H1 (cell line): ENCODE measurements around the gene SKIDA1. TPM values are rescaled to one million over a fixed set of nuclear protein-coding genes. Genes with fewer than 3 reads are reported as not detected.
A peak's percentile ranks its signal among the peaks of the same experiment; 100 is the strongest.

ENCODE experiments used
- BCL11A ChIP-seq, 2 experiments: IDR thresholded peaks; one replicate each; pipeline ENCODE4 v1.6.1; 2011; ENCODE audit warnings: low read depth in 2 of 2, low read length in 2 of 2, mild to moderate bottlenecking in 2 of 2
- CREB1 ChIP-seq: IDR thresholded peaks from 2 replicates; pipeline ENCODE4 v1.6.1; 2012; ENCODE audit warnings: inconsistent platforms
- EGR1 ChIP-seq: IDR thresholded peaks from 2 replicates; pipeline ENCODE4 v1.6.1; 2011; ENCODE audit warnings: low read depth, low read length, borderline replicate concordance
- FOSL1 ChIP-seq: IDR thresholded peaks from 2 replicates; pipeline ENCODE4 v1.6.1; 2011; ENCODE audit warnings: mild to moderate bottlenecking, low read depth, low read length, moderate library complexity; ENCODE audit not compliant: insufficient read depth
- HDAC6 ChIP-seq: IDR thresholded peaks from one replicate; pipeline ENCODE4 v1.7.1; 2012; ENCODE audit warnings: low read depth, mild to moderate bottlenecking, inconsistent platforms, low read length, moderate library complexity
- KDM4A ChIP-seq: IDR thresholded peaks from one replicate; pipeline ENCODE4 v1.7.1; 2012; ENCODE audit warnings: low read depth, mild to moderate bottlenecking, moderate library complexity, low read length, inconsistent platforms; ENCODE audit not compliant: severe bottlenecking
- POLR2A ChIP-seq, 2 experiments: IDR thresholded peaks; 1 replicate in 1 of 2; 2 replicates in 1 of 2; pipeline ENCODE4 v1.6.1; 2011; ENCODE audit warnings: low read depth in 2 of 2, low read length in 2 of 2, mild to moderate bottlenecking in 2 of 2; ENCODE audit errors: control extremely low read depth in 1 of 2
- RAD21 ChIP-seq, 2 experiments: IDR thresholded peaks in 1 of 2; conservative IDR thresholded peaks in 1 of 2; 2 replicates each; pipeline ENCODE4 v1.6.1; 2011; ENCODE audit warnings: low read depth in 2 of 2, low read length in 2 of 2, improper control_type of control experiment in 1 of 2, inconsistent platforms in 1 of 2, mild to moderate bottlenecking in 1 of 2, moderate library complexity in 1 of 2
- SIRT6 ChIP-seq: IDR thresholded peaks from one replicate; pipeline ENCODE4 v1.7.1; 2012; ENCODE audit warnings: low read length, inconsistent platforms
- SP4 ChIP-seq: IDR thresholded peaks from 2 replicates; pipeline ENCODE4 v1.6.1; 2012; ENCODE audit warnings: low read length, inconsistent platforms
- polyA plus RNA-seq, 7 experiments: library from polyadenylated mRNA; depleted of rRNA in 3 of 7; stranded (reverse) in 5 of 7; unstranded in 2 of 7; fragments of >200 nt in 5 of 7; fragments of 200-250 nt in 2 of 7; gene quantifications; 1 replicate in 5 of 7; 2 replicates in 1 of 7; 4 replicates in 1 of 7; pipeline versions ENCODE4 v1.2.1 to v1.2.3, GENCODE V29; 2011 to 2013; ENCODE audit warnings: missing spikeins in 2 of 7, mixed read lengths in 2 of 7
- total RNA-seq: library from RNA; stranded (reverse); fragmentation: NEBNext Ultra II Directional; extraction: Animal tissue kit (Norgen Biotek cat#: 25700); gene quantifications from 2 replicates; pipeline ENCODE4 v1.2.1, GENCODE V29; 2021
- TF ChIP-seq, protein P1 (sequence below): fragments of 300-600 bp; sonication (generic); IDR thresholded peaks from 2 replicates; pipeline ENCODE4 v1.7.1; 2012; ENCODE audit warnings: low read length, moderate library complexity, mild to moderate bottlenecking, inconsistent platforms; ENCODE audit not compliant: insufficient replicate concordance

Gene SKIDA1
- total and polyA plus RNA-seq, 2 of the 8 experiments (the other 6 are each of a cell fraction or from before 2014, with no cell fraction given) = 1.5 to 8.0 TPM

GRCh38 chr10:21533467-21534279, 8.2 kb upstream of the SKIDA1 start, which contains the start of gene MLLT10 (continued):
- TF ChIP-seq BCL11A (IDR thresholded peaks at IDR 0.05; ENCODE audit: low read depth in 2 of 2, low read length in 2 of 2) = no peak
- peak; percentile 80 to 83 for TF ChIP-seq POLR2A (IDR thresholded peaks at IDR 0.05; ENCODE audit: control extremely low read depth in 1 of 2, low read depth in 2 of 2, low read length in 2 of 2)
- TF ChIP-seq SIRT6 = no peak
- no peak for TF ChIP-seq KDM4A
- TF ChIP-seq SP4 = no peak
- TF ChIP-seq, protein P1, sequence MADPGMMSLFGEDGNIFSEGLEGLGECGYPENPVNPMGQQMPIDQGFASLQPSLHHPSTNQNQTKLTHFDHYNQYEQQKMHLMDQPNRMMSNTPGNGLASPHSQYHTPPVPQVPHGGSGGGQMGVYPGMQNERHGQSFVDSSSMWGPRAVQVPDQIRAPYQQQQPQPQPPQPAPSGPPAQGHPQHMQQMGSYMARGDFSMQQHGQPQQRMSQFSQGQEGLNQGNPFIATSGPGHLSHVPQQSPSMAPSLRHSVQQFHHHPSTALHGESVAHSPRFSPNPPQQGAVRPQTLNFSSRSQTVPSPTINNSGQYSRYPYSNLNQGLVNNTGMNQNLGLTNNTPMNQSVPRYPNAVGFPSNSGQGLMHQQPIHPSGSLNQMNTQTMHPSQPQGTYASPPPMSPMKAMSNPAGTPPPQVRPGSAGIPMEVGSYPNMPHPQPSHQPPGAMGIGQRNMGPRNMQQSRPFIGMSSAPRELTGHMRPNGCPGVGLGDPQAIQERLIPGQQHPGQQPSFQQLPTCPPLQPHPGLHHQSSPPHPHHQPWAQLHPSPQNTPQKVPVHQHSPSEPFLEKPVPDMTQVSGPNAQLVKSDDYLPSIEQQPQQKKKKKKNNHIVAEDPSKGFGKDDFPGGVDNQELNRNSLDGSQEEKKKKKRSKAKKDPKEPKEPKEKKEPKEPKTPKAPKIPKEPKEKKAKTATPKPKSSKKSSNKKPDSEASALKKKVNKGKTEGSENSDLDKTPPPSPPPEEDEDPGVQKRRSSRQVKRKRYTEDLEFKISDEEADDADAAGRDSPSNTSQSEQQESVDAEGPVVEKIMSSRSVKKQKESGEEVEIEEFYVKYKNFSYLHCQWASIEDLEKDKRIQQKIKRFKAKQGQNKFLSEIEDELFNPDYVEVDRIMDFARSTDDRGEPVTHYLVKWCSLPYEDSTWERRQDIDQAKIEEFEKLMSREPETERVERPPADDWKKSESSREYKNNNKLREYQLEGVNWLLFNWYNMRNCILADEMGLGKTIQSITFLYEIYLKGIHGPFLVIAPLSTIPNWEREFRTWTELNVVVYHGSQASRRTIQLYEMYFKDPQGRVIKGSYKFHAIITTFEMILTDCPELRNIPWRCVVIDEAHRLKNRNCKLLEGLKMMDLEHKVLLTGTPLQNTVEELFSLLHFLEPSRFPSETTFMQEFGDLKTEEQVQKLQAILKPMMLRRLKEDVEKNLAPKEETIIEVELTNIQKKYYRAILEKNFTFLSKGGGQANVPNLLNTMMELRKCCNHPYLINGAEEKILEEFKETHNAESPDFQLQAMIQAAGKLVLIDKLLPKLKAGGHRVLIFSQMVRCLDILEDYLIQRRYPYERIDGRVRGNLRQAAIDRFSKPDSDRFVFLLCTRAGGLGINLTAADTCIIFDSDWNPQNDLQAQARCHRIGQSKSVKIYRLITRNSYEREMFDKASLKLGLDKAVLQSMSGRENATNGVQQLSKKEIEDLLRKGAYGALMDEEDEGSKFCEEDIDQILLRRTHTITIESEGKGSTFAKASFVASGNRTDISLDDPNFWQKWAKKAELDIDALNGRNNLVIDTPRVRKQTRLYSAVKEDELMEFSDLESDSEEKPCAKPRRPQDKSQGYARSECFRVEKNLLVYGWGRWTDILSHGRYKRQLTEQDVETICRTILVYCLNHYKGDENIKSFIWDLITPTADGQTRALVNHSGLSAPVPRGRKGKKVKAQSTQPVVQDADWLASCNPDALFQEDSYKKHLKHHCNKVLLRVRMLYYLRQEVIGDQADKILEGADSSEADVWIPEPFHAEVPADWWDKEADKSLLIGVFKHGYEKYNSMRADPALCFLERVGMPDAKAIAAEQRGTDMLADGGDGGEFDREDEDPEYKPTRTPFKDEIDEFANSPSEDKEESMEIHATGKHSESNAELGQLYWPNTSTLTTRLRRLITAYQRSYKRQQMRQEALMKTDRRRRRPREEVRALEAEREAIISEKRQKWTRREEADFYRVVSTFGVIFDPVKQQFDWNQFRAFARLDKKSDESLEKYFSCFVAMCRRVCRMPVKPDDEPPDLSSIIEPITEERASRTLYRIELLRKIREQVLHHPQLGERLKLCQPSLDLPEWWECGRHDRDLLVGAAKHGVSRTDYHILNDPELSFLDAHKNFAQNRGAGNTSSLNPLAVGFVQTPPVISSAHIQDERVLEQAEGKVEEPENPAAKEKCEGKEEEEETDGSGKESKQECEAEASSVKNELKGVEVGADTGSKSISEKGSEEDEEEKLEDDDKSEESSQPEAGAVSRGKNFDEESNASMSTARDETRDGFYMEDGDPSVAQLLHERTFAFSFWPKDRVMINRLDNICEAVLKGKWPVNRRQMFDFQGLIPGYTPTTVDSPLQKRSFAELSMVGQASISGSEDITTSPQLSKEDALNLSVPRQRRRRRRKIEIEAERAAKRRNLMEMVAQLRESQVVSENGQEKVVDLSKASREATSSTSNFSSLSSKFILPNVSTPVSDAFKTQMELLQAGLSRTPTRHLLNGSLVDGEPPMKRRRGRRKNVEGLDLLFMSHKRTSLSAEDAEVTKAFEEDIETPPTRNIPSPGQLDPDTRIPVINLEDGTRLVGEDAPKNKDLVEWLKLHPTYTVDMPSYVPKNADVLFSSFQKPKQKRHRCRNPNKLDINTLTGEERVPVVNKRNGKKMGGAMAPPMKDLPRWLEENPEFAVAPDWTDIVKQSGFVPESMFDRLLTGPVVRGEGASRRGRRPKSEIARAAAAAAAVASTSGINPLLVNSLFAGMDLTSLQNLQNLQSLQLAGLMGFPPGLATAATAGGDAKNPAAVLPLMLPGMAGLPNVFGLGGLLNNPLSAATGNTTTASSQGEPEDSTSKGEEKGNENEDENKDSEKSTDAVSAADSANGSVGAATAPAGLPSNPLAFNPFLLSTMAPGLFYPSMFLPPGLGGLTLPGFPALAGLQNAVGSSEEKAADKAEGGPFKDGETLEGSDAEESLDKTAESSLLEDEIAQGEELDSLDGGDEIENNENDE = no peak
- peak; percentile 94 for TF ChIP-seq EGR1
- TF ChIP-seq HDAC6 = no peak
- TF ChIP-seq CREB1 = 0 out of 2 replicates have a peak, but pooled peaks have one; percentile 54
- peak in 1 of 2 experiments; percentile 0; a peak in 1 of 4 replicates for TF ChIP-seq RAD21 (IDR thresholded peaks at IDR 0.05 in 1 of 2, conservative IDR thresholded peaks at IDR 0.05 in 1 of 2; ENCODE audit: low read depth in 2 of 2, low read length in 2 of 2)
- TF ChIP-seq FOSL1 = no peak
